NCI-H2196 treated with DMSO at 0.1 percent for 48 hours (cell line): ENCODE results near the gene CPVL.

Experiments
- DNase-seq: peaks from one replicate; lab custom pipeline; 2025; ENCODE audit not compliant: unreplicated experiment; lab: John Stamatoyannopoulos, UW

The CPVL gene

DNA sequence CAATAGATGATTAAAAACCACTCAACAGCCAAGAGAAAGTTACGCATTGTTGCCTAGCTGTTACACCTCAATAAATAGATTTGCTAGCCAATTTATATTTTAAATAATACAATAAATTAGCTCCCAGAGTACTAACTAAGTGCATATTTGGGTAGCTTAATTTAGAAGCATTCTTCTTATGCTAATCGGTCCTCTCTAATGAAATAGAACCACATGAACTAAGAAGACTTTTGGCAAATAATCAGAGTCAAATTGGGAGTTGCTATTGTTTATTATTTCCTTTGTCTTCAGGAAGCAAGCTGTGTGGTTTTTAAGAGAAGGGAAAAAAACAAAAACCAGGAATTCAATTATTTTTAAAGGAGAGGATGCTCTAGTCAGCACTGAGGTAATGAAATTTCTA is 139.2 kb downstream of the CPVL start:
- DNase-seq: no peak

DNA sequence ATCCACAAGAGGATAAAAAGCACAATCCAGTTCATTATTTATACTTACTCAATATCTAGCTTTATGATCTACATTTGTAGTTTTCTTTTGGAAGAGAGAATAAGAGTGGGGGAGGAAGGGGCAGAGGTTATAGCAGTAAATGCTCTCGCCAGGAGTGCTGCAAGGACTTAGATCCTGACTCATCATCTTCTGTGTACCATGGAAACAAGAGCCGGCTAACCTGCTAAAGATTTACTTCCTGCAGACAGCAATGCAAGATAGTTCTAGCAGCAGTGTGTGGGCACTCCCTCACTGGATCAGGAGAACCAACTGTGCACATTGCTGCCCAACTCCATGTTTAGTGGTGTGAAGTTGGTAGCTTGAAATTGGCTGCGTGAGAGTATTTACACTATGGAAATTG is 140.5 kb downstream of the CPVL start:
- no peak for DNase-seq

DNA sequence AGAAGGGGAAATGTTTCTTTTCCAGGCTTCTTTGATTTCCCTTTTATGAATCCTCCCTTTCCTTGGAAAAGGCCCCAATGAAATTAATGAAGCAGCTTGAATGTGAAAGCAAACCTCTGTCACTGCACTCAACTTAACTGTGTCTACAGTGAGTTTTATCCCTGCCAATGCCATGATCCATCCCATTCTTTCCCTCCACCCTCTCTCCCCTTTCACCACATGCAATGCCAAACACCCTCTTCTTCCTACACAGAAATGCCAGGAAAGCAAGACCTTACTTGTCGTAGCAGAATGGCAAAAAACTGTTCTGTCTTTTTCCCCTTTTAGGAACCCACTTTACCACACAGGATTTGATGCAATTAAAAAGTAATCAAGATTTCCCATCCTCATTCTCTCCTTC is 140.9 kb downstream of the CPVL start:
- no peak for DNase-seq

DNA sequence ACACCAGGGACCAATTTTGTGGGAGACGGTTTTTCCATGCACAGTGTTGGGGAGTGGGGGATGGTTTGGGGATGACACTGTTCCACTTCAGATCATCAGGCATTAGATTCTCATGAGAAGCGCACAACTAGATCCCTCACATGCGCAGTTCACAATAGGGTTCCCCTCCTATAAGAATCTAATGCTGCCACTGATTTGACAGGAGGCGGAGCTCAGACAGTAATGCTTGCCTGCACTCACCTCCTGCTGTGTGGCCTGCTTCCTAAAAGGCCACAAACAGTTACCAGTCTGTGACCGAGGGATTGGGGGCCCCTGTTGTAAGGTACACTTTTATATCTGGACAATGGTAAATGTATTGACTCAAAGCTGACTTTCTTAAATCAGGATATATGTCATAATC is 142.6 kb downstream of the CPVL start:
- DNase-seq: no peak

DNA sequence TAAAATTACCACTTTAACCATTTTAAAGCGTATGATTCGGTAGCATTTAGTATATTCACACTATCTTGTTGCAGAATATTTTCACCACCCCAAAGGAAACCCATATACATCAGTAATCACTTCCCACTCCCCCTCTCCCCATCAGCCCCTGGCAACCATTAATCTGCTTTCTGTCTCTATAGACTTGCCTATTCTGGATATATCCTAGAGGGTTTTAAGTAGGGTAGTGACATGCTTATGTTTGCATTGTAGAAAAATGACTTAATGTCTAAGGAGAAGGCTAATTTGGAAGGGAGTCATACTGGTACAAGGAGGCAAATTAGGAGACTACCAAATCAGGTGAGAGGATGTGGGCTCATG is 145.6 kb downstream of the CPVL start:
- DNase-seq: no peak

DNA sequence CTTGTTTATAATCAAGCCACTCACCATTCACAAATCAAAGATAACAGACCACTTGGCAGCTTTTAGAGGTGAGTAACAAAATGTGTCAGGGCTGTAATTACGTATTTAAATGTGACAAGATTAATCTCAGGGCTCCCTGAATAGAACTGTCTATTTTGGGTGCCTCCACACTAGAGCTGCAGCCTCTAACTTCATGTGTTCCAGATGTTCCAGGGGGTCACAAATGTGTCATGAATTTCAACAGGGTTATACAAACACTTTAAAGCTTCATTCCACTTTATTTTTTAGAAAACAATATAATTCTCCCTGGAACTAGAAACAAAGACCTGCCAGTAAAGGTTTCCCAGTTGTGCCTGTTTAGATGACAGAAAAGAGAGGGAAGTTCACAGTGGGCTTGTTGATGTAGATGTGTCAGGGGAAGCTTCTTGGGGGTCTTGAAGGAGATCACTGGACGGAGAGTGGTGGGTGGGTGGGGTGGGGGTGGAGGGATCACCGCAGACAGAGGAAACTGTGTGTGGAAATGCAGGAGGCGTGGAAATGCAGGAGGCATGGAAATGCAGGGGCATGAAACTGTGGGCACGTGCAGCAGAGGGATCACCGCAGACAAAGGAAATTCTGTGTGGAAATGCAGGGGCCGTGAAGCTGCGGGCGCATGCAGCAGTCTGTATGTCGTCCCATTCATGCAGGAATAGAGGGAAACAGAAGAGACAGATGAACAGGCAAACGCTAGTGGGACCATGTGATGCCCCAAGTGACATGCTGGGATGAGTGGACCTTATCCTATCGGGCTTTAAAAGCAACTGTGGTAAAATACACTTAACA is 146.2 kb downstream of the CPVL start:
- DNase-seq: no peak

DNA sequence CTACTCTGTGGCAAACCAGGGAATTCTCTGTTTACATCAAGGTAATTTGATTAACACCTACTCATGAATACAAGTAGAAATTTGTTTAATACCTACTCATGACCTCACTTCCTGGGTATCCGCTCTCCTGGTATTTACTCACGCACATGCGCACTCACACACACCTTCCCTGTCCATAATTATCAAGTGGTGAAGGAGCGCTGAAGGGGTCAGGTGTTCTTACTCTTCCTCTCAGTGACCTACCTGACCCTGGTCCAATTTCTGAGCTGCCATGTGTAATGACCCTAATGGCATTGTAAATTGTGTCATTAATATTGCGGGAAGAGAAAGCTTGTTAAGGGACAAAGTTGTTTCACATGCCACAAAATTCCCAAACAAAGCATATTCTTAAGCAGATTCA is 146.9 kb downstream of the CPVL start:
- DNase-seq: no peak

DNA sequence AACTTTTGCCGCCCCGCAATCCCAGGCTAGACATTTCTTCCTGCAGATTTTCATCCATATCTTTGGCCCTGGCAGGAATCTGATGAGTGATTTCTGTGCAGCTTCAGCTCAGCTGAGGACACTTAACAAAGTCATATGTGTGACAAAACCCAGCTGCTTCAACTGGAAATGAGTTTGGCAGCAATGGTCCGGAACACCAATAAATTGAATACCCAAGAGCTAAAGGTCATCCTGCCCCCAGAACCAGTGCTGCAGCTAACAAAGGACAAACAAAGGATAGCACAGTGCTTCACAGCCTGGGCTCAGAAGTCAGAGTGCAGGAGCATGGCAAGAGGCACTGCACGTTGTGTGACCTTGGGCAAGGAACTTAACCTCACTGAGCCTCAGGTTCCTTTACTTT is 148.2 kb downstream of the CPVL start:
- DNase-seq: no peak

DNA sequence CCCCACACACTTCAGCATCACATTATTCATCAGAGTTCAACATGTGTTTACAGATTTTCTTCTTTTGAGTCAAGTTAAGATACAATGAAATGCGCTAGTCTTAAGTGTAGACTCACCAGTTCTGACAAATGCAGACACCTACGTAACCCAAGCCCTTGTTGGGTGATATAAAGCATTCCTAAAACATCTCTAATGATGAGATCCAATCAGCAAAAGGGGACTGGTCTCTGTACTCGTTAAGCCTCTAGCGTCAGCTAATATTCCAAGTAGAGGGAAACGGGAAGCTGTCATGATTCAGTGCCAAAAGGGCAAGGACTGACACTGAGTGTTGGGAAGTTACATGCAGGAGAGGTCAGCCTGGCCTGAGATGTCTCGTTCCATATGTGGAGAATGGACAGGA is 149.5 kb downstream of the CPVL start:
- DNase-seq: no peak

DNA sequence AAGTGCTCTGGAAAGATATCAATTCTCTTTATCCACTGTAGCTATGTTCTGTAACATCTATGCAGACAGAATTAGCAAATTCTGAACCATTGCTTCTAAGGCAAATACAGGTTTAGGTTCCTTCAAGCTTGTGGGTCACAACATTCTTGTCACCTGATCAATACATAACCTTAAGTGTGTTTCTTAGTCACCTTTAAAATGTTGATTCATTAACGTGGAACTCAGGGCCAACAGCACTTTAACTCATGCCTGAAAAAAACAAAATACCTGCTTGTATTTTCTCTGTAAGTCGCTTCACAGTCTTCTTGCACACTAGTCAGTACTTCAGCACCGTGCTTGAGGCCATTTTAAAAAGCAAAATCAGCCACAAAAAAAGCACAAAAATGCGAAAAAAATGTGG is 153.0 kb downstream of the CPVL start:
- DNase-seq: no peak

DNA sequence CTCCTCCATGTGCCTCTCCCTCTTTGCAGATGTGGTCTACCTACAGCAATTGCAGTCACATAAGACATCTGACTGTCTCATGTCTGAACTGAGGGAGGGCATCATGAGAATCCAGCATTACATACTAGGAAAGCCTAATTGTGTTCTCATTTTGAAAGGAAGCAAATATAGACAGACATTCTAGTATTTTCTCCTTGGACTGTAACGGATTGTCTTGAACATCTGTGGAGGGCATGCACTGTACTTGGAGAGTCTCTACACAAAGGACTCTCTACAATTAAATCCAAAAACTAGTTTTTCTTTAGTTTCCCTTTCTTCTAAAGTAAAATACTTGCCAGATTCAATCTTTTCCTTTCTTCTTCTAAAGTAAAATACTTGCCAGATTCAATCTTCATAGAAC is 153.5 kb downstream of the CPVL start:
- DNase-seq: no peak

DNA sequence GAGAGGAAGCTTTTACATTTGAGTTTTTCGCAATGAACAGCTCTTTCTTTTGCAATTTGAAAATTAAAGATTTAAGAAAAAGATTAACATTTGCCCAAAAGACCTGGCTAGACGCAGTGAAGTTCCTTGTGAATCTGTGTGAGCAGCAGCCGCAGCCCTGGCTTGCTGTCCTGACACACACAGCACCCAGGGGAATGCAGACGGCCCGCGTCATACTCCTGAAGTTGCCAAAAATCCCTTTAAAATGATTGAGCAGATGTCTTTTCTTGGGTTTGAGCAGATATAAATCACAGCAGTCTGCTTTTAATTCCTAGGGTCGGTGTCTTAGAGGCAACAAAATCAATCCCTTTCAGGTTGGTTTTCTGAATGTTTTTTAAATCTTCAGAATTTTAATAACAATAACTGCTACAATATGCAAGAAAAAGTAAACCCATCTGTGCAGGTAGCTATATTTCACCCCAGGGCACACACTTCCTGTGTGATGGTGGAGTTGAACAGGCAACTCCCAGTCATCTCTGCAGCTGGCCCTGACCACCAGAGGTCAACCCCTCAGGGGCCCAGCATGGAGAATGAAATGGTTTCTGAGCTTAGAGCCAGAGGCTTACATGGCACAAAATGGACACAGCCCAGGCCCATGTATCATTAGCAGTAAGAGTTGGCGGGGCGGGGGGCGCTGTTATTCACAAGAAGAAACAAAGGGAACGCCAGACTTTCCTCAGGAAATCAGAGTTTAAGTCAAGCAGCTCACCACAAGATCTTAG is 156.0 kb downstream of the CPVL start:
- DNase-seq: no peak

DNA sequence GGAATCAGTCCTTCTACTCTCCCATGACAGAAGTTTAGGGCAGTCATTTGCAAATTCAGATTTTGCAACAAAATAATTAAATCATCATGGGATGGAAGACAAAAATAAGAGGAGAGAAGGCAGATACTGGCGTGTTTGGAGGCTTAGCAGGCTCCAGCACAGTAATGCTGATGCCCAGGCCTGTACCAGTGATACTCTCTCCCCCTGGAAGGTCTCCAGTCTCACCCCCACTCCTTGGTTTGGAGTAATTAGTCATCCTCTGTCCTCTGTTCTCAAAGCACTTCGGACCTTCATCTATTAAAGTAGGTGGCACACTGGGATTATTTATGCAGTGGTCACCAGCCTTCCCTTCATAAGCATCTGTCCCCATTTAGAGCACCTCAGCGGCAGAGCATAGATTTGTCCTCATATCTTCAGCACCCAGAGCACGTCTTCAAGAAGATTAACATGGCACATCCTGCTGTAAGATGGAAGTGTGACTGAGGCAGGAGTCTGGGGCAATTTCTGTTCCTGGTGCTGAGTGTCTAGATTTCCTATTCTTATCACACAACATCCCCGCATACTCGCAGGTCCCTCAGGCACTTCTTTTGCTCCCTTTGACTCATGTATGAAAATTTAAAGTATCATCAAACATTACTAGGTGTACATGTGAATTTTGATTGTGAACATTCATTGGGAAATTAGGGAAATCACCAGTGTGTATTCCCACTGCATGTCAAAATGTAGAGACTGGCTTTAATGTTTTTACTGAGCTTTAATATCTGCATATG is 156.9 kb downstream of the CPVL start:
- no peak for DNase-seq

DNA sequence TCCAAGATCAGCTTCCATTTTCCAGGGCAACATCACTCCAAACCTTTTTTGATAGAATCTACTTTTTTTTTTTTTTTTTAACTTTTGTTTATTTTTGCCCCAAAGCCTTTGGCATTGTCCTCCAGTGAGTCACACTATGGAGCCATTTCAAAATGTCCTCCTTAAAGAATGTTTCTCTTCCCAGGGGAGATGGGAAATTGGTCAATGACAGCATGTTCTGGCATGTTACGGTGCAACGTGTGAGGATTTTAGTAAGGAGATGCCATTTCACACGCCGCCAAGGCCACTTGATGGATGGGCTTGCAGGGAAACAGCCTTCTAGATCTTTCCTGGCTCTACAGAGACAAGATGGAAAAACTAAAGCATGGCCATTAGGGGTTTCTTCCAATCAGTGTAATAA is 157.5 kb downstream of the CPVL start:
- no peak for DNase-seq

DNA sequence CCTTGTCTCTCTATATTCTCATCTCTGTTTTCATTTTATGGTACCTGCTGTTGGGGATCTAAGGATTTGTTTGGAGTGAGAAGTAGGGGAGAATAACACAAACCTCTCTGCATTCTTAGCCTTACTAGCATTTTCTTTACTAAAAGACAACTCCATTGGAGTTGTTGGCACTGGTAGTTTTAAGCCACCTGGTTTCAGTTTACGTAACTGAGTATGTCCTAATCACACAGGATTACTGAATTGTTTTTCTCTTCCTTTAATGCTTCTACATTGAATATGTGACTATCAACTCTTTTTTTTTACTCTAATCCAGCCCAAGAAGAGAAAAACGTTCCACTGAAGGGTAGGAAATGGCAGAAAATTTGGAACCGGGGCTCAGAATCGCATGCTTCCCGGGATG is 158.2 kb downstream of the CPVL start:
- DNase-seq: no peak

DNA sequence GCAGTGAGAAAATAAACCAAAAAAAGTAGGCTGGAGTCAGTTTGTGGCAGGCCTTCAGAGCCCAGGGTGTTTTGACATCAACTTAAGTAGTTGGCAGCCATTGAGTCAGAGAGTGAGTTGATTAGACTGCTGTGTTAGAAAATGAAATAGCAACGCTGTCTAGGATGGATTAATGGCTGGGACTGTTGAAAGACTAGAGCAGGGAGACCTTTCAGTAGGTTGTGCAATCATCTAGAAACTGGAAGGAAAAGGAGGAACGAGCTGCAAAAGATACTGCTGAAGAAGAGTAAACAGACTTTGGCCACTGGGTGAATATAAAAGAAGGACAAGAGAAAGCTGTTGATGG is 159.6 kb downstream of the CPVL start:
- no peak for DNase-seq

DNA sequence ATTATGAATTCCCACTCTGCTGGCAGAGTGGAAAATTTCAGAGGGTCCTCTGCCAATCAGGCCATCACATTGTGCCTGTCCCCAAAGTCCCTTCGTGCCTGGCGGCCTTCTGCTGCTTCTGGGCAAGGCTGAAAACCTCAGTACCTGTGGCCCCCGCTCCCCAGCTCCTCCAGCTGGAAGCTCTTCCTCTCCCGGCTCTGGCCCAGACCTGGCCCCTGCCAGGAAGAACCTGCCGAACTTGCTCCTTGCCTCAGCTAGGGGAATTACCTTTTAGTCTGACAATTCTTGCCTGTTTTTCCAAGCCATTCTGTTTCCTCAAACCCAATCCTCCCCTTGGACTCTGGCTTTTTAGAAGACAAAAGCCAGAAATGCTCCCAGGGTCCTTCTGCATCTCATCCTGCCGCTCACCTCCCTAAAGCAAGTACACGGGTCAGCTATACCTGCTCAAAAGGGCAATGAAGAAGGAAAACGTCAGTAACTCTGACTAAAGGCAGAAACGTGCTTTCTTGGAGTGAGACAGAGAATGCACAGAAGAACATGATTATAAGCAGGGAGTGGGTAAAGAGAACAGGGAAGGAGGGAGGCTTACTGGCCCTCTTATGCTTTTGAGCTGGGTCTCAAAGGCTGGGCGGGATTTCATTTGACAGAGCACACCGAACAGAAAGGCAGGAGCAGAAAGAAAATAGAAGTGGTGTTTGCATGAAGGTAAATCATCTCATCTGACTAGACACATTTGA is 160.1 kb downstream of the CPVL start:
- no peak for DNase-seq

DNA sequence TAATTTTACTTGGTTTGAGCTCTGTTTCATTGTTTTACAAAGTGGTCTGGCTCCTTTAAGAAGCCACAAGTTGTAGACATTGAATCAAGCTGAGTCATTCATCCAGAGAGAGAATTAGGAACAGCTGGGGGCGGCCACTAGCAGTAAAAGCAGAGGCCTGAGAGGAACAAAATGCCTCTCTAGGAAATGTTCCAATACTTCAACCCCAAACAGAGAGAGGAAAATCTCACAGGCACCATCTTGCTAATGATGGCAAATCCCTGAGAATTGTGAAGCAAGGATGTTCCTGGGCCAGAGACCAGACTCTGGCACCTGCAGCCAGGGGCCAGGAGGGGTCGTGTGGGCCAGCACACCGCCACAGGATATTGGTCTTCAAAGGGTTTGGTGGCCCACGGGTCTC is 161.7 kb downstream of the CPVL start:
- no peak for DNase-seq

DNA sequence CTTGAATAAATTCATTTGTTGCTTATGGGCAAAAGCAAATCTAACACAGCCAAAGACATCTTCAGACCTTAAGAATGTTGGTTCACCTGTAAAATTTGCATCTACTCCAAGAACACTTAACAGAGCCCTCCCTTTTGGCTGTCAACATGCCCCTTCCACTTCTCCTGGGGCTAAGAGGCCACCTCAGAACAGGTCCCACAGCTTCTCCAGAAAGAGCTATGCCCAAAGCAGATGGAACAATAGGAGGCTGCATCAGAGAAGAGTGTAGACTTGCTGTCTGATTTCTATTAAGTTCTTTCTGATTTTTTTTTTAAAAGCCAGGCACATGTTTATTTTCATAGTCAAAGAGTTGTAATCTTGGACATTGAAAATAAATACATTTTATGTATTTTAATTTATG is 162.1 kb downstream of the CPVL start:
- no peak for DNase-seq

DNA sequence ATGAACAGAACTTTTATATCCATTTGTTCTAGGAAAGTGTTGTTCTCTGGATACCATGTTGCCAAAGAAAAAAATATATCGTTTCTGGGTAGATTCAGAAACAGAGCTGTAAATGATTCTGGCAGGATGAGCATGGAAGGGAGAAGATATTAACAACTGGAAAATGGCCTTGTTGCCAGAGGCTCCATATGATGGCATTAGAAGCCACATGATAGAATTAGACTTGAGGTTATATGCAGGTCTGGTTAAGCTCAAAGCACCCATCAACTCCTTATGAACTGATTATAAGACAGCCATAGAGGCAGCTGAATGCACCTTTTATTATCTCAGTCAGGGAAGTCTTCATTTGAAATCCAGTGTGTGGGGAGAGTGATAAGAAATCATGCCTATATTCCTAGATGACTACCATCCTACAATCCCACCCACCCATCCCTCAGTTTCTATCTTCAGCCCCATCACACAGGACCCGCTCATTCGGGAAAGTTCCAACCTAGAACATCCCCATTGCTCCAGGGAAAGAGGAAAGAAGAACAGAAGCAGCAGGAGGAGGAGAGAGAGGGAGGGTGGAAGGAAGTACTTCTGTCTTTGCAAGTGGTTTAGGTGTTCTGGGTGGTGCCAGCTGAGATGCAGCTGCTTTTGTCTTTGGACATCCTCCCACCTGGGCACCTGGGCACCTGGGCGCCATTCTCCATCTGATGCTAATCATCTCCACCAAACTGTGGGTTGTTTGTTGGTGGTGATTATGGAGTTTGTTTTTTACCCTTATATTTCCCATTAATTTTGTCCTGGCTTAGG is 162.7 kb downstream of the CPVL start:
- DNase-seq: no peak

DNA sequence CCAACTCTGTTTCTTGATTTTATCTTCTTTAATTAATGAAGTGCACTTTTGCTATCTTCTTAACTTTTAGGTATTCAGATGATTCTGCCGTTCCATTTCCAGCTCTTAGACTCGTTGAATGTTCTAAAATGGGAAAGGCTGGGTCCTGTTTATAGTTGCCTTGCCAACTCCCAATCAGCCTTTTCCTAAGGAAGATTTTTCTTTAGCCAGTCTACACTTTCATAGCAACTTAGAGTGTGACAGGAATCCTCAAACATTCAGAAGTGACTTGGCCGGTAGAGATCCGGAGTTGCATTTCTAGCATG is 165.2 kb downstream of the CPVL start:
- DNase-seq: no peak
